NCI-H1105 treated with DMSO at 0.1 percent for 48 hours (cell line): ENCODE results near the gene SV2C.

ENCODE experiments used
- DNase-seq: peaks from one replicate; lab custom pipeline; 2025; lab: John Stamatoyannopoulos, UW

Gene SV2C

DNA sequence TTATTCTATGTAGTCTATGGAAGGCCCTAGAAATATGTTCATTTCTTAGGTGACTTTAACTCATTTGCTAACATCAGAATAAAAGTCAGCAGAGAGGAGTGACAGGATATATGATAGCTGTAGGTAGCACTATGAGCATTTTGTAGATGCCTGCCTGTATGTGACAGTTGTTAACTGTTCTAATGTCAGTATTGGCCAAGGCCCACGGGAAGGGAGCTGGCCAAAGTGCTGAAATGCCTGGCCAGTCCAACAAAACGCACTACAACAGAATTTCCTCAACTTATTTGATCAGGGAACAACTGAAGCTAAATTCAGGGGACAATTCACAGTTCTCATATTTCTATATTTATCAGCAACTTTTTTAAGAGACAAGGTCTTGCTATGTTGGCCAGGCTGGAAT is 20.8 kb downstream of the SV2C start:
- no peak for DNase-seq

GRCh38 chr5:76106149-76106548 is 23.0 kb downstream of the SV2C start:
- DNase-seq: no peak

DNA sequence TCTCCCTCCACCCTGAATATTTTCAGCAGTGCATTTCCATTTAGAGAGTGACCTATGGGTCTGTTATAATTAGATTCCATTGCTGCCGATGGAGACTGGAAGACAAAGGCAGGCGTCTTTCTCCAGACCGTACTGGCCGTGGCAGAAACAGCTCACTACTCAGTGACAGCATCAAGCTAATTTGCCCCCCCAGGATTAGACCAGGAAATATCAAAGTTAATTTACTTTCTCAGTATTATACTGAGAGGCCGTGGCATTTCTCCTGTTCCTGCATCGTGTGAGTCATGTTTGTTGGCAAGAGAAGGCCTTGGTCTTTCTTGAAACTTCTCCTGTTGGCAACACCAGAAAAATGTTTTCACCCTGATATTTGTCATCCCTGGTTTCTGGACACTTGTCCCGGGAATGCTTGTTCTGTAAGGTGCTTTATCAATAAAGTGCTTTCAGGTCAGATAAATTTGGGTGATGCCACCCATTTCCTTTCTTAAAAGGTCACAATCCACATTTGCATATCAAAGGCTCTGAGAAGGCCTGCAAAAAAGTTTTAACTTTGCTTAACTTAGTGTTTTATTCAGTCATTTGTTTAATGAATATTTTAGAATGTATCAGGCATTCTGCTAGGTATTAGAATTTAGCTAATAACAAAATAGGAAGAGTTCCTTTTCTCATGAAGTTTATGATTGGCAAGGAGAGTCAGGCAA is 28.4 kb downstream of the SV2C start:
- no peak for DNase-seq

GRCh38 chr5:76113103-76113502 is 29.9 kb downstream of the SV2C start:
- no peak for DNase-seq

DNA sequence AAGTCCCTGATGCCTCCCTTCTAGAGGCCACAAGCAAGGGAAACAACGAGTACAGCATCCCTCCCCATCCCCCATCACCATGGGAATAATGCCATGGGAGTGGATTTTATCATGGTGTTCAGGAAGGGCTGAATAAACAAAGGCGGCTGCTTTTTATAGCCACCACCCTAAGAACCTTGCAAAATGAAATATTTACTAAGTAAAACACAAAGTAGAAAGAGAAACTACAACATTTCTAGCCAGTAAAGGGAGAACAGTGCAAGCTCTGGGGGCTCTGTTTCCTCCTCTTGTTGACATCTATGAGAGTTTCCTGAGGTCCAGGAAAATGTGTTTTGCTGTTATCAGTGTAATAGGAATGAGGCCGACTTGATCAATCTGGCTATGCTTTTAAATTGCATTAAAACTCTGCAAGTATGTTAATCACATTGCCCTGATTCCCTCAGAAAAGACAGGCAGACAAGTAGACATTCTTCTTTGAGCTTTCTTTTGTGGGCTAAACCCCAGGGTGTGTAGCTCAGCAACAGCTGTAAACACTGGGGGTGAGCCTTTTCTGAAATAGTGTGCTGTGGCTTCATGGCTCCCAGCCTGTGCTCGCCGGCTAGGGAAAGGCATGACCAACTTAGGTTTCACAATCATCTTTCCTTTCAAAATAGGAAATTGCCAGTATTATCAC is 31.1 kb downstream of the SV2C start:
- DNase-seq: no peak

DNA sequence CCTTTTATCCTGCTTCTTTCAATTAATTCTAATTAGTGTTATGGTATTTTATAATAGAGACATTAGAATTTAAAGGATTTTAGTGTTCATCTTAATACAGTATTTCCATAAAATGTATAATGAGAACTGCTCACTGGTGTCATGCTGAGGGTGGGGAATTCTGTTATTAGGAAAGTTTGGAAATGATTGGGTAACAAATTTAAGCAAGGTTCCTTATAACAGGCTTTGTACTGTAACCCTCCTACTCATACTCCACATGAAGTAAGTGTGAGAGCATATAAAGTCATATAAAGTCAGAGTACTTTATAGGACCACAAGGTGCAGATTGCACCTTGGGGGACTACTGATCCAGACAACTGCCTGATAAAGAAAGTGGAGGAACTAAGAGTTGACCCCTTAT is 42.2 kb downstream of the SV2C start:
- DNase-seq: no peak

GRCh38 chr5:76125888-76126287 is 42.7 kb downstream of the SV2C start:
- no peak for DNase-seq

GRCh38 chr5:76134003-76134402 is 50.8 kb downstream of the SV2C start:
- DNase-seq: no peak

- no peak for DNase-seq
These were observed 51.5 kb downstream of the SV2C start for GRCh38 chr5:76134646-76135045.

DNA sequence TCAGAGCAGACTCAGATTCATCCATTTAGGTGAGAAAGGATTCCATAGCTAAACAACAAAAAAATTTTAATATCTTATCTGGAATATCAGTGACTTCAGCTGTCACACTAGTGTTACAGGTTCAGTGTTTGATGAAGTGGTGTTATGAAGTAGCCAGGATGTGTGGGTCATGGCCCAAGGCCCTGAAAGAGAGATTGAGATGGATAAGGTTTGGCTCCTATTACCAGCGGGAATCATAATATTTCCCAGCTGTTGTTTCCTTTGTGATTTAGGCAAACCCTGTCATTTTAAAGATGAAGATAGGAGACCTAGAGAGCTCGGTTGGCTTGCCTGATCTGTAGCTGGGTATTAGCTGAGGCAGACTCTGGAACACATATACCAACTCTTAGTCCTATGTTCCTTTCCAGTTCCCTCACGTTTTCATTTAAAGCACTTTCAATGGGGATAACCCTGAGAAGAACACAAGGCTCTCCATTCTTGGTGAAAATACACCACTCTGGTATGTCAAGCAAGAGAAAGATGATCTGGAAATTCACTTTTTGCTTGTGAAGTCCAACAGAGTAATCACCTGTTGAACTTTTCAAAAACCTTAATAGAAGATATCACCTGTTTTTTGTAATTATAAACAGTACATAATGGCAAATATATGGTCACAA is 54.8 kb downstream of the SV2C start:
- DNase-seq: no peak

- no peak for DNase-seq
These were observed 60.7 kb downstream of the SV2C start for GRCh38 chr5:76143884-76144283.

- DNase-seq: no peak
These were observed 61.5 kb downstream of the SV2C start for GRCh38 chr5:76144513-76145274.

GRCh38 chr5:76145945-76146344 is 62.8 kb downstream of the SV2C start:
- no peak for DNase-seq

- DNase-seq: no peak
These were observed 66.5 kb downstream of the SV2C start for GRCh38 chr5:76149636-76150035.

- DNase-seq: no peak
These were observed 69.0 kb downstream of the SV2C start for GRCh38 chr5:76152161-76152560.

GRCh38 chr5:76152700-76153099 is 69.5 kb downstream of the SV2C start:
- DNase-seq: no peak

- DNase-seq: no peak
These were observed 70.1 kb downstream of the SV2C start for GRCh38 chr5:76153271-76153670.

DNA sequence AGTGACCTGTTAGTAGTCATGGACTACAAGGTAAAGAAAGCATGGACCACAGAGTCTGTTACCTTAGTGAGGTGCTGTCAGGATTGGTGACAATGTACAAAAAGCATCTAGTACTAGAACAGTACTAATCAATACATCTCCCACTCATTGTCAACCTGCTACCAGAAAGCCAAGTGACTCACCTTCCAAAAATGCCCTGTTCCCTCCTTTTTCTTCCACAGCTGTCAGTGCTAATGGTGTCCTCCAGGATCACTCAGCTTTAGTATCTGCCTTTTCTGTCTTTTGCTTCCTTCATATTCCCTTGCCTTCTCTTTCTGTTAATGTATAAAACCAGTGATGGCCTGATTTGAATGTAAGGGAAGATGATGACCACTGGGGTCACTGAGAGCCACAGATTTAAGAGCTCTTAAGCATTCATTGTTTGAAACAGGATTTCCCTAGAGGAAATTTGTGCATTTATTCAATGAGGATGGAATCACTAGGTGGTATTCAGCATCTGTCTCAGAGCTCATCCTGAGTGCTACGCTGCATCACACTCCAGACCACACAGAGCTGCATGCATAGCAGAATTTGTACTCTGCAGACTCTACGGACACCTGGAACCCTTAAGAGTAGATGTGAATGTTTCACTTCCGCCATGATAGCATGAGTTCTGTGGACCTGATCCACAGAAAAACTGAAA is 71.0 kb downstream of the SV2C start:
- DNase-seq: no peak

DNA sequence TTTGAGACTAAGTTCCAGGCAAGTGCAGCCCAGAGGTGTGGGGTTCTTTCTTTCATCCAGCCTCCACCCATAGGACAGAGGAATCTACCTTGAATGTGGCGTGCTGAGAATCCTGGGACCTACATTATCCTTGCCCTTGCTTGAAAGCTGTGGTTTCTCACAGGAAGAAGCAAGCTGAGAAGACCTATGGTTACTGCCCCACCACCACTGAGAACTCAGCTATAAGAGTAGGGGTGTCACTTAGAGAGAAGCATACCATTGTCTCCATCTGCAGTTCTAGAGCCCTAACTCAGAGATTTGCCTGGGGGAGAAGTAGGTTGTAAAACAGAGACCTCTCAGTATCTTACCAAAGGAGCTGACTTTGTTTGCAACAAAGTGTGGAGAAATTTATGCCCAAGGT is 72.4 kb downstream of the SV2C start:
- no peak for DNase-seq

DNA sequence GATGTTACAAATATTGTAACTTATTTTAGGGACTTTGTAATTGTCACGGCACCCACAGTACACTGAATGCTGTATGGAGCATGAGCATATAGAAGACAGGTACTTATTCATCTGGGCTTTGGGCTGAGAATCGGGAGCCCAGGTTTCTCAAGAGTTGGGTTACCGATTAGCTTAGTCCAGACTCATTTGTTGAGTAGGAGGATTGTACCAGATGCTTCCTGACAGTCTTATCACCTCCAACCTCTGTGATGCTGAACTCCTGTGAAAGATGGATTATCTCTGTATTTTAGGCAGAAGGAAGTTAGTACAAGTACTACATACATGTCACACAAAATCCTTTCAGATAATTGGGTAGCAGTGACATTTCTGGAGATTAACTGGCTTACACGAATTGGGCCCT is 79.2 kb downstream of the SV2C start:
- DNase-seq: no peak

- no peak for DNase-seq
These were observed 80.0 kb downstream of the SV2C start for GRCh38 chr5:76163111-76163628.

GRCh38 chr5:76165029-76165428 is 81.8 kb downstream of the SV2C start:
- DNase-seq: no peak
